GM18502 (cell line): Measurements from ENCODE around the gene GOLGA8B.
"Not testable (repeated sequence)": the region's sequence is repeated elsewhere in the genome, so short reads cannot be mapped to it uniquely, and the experiment has no call there.

ENCODE experiments used
- ATAC-seq: cut with Tn5 transposase; IDR thresholded peaks from one replicate; pipeline ENCODE4 v1.9.1; 2021; ENCODE audit warnings: mild to moderate bottlenecking; ENCODE audit not compliant: unreplicated experiment, poor library complexity

The GOLGA8B gene

DNA sequence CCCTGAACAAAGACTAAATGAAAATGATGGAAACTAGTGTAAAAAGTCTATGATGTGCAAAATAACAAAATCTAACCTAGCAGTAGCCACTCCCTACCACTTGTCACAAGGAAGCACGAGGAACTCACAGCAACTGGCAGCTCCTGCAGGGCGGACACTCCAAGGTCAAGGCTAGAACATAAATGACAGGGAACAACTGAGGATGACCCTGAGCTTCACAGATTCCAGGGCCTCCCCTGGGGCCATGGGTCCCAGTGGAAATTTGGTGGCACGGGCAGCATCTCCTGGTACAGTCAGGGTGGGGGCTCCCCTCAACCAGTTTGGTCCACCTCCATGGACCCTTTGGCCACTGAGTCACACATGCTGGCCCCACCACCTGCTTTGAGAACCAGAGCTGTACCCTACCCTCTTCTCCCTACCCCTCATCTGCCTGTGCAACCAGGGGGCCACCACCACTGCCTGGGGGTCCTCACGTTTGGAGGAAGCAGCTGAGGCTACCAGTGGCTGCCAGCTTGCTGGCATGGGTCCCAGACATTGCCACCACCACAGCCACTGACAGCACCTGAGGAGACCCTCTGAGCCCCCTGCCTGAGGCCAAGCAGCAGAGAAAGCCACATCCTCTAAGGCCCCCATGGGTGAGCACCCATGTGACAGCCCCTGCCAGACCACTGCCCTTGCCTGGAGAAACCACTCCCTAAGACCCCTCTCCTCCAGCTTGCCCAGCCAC is 13.6 kb downstream of the GOLGA8B start:
- not testable (repeated sequence) for ATAC-seq

DNA sequence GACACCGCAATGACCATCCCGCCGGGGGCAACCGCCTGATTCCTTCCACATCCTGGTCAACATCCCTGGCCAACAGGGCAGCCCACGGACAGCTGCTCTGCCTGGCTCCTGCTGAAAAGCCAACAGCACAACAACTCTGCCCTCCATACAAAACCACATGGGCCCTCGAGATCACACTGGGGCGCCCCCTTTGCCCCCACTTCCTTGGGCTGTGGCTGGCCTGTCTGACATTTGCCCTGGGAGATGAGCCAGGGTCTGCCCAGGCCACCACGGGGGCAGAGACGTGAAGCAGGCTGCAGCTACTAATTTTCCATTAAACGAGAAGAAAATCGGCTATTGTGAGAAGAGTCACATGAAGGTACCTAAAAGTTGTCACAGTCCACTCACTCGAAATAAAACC is 16.3 kb downstream of the GOLGA8B start:
- ATAC-seq, result not testable (repeated sequence)

DNA sequence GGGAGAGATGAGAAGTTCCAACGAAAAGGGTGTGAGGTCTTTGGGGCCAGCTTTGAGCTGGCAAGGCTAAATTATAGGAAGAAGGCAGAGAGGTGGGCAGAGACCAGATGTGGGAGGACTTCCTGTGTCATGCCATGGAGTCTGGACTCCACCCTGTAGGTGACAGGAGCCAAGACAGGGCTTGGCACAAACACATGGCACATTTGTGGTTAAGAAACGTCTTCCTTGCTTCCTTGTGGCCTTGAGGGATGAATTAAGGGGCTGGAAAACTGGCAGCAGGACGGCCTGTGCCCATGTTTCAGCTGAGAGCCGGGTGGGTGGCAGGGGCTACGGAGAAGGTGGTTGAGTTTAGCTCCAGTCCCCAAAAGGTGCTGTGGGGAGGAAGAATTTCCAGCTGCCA is 18.7 kb downstream of the GOLGA8B start:
- ATAC-seq, result not testable (repeated sequence)

DNA sequence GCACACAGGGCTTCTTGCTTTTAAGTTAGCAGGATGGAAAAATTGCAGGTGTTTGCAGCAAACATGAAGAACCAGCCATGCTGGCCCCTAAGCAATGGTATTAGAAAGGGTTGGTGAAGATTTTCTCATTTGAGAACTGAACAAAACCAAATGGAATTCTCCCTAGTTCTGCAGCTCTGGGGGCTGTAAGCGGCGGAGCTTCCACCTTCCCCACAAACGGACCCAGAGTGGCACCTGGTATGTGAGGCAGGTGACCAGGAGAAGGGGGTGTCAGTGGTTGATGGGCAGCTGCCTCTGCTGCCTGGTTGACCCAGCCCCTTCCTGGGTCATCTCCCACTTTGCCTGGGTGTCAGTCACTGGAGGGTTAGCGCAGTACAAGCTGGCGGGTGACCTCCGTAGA is 22.6 kb downstream of the GOLGA8B start:
- not testable (repeated sequence) for ATAC-seq

DNA sequence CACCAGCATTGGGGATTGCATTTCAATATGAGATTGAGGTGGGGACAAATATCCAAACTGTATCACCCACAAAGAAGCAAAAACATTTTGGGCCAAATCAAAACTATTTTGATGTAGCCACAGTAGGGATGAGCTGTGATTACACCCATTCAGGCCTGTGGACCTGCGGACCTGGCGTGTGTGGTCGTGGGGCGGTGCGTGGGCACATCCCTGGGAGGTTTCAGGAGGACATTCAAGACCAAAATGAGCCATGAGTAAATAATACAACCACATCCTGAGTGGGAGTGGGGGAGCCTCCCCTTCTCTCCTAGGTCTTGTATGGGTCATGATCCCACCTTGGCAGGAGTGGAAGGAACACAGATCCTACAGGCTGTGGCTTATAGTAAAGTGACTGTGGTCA is 23.7 kb downstream of the GOLGA8B start:
- not testable (repeated sequence) for ATAC-seq

DNA sequence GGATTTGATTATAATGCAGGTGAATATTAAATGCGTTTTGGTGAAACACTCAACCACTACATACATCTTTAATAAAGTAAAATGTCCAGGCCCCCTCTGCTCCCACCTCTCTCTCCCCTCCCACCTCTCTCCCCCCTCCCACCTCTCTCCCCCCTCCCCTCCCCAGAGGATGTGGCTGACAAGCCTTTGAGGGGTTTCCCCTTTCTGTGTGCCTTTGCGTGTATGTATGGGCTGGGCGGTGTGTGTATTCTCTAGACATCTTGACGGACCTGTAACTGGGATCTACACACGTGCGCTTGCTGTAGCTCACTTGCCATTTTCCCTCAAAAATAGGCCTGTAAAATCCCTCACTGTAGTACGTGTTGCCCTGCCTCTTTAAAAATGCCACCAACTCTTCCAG is 28.3 kb downstream of the GOLGA8B start:
- ATAC-seq, result not testable (repeated sequence)

DNA sequence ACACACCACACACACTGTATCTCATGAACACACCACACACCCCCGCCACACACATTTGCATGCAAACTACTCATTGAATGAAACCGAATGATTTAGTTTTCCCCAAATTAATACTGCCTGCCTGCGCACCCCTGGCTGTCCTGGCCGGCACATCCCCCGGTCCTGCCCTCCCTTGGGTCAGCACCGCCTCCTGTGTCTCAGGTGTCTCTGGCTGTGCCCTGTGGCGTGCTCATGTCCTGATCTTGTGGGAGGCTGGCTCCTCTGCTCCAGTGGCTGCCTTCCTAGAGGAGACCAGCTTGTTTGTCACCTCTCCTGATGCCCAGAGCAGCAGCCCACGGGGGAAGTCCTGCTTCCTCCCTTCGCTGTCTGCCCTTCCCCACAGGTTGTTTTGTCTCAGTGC is 28.7 kb downstream of the GOLGA8B start:
- not testable (repeated sequence) for ATAC-seq

DNA sequence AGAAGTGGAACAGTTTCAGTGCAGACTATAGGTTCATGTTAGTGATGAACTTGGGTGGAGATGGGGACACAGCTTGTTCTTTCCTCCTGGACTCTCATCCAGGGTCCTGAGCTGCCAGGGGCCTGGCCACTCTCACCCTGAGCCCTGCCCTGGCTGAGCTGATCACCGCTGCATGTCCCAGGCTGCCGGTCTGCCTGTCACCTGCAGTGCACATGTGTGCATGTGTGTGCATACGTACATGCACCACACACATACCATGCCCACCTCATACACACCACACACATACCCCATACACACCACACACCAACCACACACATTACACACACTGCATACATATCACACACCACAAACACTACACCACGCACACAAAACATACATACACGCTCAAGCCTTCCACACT is 29.3 kb downstream of the GOLGA8B start:
- ATAC-seq, result not testable (repeated sequence)

DNA sequence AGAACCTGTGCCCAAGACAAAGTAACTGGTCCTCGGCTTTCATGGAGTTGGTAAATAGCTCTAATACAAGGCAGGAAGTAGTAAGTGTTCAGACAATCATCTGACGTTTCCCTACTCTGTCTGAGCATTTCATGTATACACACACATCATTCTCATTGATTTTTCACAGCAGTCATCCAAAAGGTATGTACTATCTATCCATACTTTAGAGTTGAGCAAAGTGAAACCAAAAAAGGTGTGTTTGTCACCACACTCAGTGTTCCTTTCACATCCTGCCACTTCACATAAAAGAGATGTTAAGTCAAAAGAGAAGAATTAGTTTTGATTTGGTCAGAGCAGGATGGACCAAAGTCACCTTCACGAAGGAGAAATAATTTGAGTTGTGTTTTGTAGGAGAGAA is 33.3 kb downstream of the GOLGA8B start:
- peak; percentile 66 for ATAC-seq

DNA sequence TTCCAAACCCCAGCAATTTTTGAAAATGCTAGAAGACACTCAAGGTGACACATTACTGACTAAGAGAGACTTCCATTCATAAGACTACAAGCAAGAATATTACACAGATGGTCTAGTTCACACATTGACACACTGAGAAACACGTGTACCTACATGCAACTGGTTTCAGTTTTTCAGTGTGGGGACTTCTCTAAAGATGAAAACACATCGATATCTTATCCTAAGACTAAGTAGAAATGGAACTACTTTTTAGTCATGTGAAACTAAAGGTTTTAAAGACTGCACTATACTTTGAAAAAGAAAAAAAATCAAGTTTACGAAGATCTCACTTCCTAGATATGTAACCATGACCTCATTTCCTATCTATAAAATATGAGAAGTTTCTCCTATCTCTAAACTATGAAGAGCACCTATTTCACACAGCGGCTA is 34.1 kb downstream of the GOLGA8B start:
- ATAC-seq, result peak; percentile 66

DNA sequence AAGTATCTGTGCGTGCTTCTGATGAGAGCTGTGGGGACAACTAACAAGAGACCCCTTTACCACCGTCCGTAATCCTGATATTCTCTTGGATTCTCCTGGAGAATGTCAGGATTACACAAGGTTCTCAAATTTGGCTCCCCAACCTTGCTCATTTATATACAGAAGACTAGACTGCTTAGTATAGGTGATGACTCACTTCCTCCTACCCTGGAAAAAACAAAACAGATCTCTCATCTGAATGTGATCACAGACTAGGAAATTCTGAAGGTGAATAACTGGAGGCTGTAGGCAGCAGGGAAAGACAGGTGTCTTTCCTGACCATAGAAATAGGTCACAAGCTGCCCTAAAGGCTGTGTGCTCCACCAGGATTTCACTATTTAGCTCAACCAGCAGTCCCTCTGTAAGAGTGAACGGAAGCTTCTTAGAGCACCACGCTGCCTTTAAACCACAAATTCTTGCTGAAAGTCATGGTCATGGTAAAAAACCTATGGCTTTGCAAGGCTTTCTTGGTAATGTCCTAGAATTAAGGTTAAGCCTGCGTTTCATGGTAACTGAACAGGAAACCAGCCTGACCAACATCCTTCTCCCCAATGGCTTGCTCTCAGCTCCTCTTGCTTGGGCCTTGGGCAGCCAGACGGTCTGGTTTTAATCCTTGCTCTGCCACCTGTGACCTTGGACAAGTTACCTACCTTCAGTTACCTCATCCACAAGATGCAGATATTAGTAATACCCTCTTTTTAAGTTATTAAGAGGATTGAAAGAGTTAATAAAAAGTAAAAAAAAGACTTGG is 39.4 kb downstream of the GOLGA8B start:
- ATAC-seq, result not testable (repeated sequence)

DNA sequence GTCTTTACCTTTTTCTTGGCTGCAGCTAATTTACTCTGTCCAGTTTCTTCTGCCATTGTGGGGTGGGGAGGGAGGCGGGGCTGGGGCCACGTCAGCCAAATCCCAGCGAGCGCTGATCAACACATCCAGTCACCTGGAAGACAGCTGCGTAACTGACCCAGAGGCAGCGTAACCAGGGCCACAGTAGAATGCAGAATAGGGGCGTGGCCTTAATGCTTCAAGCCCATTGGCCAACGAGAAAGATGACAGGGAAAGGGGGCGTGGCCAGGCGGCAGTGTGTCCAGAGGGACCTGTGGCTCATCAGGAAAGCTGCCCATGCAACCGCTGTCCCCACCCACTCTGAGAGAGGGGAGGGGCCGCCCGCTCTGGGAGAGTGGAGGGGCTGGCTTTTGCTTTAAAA is 47.6 kb downstream of the GOLGA8B start:
- ATAC-seq, result not testable (repeated sequence)
